Vagina (tissue), 2 donors: Measurements from ENCODE around the gene IMMP2L.

Experiments
- POLR2A ChIP-seq, 2 donors: fragments of 450-650 bp; IDR thresholded peaks; one replicate each; pipeline ENCODE4 v1.6.1; 2017; ENCODE audit warnings: antibody characterized with exemption in 2 of 2, mild to moderate bottlenecking in 2 of 2, moderate library complexity in 2 of 2
- POLR2AphosphoS5 ChIP-seq, 2 donors: sonication (generic); formaldehyde crosslinking; IDR thresholded peaks; one replicate each; pipeline ENCODE4 v1.9.0; 2017; ENCODE audit warnings: antibody characterized with exemption in 2 of 2, mild to moderate bottlenecking in 2 of 2, low read depth in 1 of 2; ENCODE audit not compliant: insufficient read depth in 1 of 2
- TF ChIP-seq, protein P1 (sequence below), 3 experiments: fragments of 450-650 bp in 2 of 3; fragments of 200-600 bp in 1 of 3; sonication (generic) in 1 of 3; IDR thresholded peaks; one replicate each; pipeline ENCODE4 v1.5.1; 2017 to 2019; ENCODE audit warnings: antibody characterized with exemption in 3 of 3, mild to moderate bottlenecking in 2 of 3, moderate library complexity in 2 of 3

DNA sequence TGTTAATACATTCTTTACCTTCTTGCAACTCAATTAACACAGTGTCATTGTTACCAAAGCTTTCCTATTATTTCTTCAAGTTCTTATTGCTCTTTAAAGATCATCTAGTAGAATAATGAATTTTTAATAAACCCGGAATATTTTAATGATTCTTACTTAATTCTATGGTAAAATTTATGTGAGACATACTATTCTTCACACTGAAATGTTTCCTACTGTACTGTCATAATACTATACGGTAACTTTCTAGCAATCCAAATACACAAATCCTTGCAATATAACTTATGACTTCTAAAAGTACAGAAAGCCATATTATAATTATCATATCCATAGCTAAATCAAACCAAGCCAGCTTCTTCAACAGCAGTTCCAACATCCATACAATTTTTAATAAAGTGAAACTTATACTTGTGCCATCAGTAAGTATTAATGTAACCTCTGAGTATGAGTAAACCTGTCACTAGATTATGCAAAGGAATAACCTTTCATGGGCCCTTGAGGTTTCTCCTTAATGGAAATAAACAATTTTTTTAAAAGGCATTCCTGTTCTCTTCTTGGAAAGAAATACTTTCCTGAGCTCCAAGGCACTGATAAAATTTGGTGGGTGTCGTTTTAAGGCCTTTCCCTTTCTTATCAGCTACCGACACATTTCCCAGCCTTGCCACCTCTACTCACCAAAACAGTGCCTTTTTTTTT lies 87.4 kb downstream of the IMMP2L start:
- TF ChIP-seq, protein P1, sequence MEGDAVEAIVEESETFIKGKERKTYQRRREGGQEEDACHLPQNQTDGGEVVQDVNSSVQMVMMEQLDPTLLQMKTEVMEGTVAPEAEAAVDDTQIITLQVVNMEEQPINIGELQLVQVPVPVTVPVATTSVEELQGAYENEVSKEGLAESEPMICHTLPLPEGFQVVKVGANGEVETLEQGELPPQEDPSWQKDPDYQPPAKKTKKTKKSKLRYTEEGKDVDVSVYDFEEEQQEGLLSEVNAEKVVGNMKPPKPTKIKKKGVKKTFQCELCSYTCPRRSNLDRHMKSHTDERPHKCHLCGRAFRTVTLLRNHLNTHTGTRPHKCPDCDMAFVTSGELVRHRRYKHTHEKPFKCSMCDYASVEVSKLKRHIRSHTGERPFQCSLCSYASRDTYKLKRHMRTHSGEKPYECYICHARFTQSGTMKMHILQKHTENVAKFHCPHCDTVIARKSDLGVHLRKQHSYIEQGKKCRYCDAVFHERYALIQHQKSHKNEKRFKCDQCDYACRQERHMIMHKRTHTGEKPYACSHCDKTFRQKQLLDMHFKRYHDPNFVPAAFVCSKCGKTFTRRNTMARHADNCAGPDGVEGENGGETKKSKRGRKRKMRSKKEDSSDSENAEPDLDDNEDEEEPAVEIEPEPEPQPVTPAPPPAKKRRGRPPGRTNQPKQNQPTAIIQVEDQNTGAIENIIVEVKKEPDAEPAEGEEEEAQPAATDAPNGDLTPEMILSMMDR (IDR thresholded peaks at IDR 0.05) = no peak
- TF ChIP-seq POLR2AphosphoS5 (IDR thresholded peaks at IDR 0.05; ENCODE audit: insufficient read depth in 1 of 2, low read depth in 1 of 2) = no peak
- TF ChIP-seq POLR2A (IDR thresholded peaks at IDR 0.05) = no peak
